NCI-H2081 treated with DMSO at 0.1 percent for 48 hours (cell line): ENCODE results near the gene ZC3H14.
A peak's percentile ranks its signal among the peaks of the same experiment; 100 is the strongest.

Experiments
- DNase-seq: peaks from one replicate; lab custom pipeline; 2025; lab: John Stamatoyannopoulos, UW

The ZC3H14 gene

DNA sequence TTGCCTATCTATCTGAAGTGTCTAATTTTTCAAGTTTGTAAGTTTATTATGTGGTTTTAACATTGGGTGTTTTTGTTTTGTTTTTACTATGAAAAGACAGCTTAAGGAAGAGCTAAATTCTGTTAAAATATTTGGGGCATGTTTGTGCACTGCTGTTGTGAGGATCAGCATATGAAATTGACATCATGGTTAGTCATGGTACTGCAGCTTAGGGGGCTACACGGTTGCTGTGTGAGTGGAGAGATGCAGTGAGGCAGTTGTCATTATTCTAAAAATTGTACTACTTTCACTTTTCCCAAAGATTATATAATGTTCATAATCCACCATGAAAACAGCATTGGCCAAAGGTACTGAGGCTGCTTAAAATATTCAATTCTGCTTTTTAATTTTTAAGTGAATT, 49.0 kb downstream of the ZC3H14 start:
- DNase-seq = no peak

DNA sequence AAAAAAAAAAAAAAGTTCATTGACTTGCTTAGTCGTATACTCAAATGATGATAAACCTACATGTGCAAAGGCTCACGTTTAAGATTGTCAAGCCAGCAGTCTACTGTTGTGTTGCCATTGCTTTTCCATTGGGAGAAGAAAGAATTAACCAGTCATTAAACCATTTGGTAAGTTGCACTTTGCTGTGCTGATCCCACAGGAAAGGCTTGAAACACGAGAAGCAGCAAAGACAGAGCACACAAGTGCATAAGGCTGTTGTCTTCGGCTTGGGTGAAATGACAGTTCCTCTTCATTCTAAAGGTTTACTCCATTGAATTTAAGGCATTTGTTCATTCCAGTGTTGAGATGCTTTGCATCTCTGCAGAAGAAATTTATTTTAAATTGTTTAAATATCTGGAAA, 50.1 kb downstream of the ZC3H14 start:
- no peak for DNase-seq

DNA sequence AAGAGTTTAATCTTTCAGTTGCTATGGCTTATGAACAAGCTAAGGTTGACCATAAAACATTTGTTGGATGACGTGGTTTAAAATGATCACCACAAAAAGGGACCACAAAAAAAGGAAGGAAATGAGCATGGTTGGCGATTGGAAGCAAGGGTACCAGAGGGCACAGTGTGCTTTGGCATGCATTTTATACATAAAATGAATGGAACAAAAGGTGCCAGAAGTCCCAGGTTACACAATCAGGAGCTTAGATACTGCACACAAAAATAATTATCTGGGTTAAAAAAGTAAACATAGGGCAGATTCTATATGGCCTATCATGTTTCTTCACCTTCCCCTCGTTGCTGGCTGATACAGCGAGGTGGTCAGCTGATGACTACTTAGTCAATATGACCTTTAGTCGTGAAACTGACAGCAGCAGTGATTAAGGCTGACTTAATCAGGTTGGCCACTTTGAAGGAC, 50.7 kb downstream of the ZC3H14 start:
- peak; percentile 8 for DNase-seq

GRCh38 chr14:88614218-88614907, 51.5 kb downstream of the ZC3H14 start:
- no peak for DNase-seq

- no peak for DNase-seq
These were observed 53.9 kb downstream of the ZC3H14 start for GRCh38 chr14:88616697-88617096.

DNA sequence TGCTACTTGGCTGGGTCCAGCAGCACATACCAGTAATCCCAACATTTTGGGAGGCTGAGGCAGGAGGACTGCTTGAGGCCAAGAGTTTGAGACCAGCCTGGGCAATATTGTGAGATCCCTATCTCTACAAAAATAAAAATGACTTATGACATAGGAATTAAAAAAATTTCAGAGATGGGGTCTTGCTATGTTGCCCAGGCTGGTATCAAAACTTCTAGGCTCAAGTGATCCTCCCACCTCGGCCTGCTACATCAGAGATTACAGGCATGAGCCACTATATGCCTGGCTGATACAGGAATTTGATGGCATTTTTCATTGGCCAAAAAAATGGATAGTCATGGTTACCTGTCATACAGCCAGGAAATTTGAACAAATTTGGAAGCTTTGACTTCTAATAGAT, 54.6 kb downstream of the ZC3H14 start:
- DNase-seq = no peak

- DNase-seq = no peak
These were observed 55.6 kb downstream of the ZC3H14 start for GRCh38 chr14:88618476-88618875.

DNA sequence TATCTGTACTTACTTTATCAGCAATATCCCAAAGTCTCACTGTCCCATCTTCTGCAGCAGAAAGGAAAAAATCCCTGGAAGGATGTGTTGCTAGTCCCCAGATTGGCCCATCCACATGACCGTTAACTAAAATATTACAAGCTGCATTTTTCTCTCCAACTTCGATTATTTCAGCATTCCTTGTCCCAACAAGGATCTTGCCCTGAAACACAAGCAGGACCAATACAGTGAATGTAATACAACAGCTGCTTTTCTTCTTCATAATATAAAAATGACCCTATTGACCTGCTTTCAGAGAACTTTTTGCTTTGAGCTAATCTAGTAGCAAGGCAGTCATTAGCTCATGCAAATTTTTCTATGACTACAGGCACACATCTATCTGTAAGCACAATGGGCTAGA, 58.3 kb downstream of the ZC3H14 start:
- DNase-seq = no peak

DNA sequence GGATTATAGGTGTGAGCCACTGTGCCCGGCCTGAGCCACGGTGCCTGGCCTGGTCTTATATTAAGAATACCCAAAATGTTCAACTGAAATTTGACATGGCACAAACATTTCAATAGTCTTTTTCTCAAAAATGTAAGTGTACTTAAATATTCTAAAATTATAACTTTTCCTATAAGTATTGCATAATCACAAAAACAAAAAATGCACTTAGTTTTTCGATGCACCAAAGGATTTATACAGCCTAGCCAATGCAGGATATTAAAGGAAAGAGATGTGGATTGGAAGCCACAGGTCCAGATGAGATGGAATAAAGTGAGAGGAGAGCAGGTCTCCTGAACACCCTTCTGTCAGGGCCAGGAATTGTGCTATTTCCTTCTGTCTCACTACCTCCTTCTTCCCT, 62.8 kb downstream of the ZC3H14 start:
- no peak for DNase-seq

- no peak for DNase-seq
These were observed 65.2 kb downstream of the ZC3H14 start for GRCh38 chr14:88628033-88628432.

- DNase-seq = no peak
These were observed 65.6 kb downstream of the ZC3H14 start for GRCh38 chr14:88628462-88628861.

DNA sequence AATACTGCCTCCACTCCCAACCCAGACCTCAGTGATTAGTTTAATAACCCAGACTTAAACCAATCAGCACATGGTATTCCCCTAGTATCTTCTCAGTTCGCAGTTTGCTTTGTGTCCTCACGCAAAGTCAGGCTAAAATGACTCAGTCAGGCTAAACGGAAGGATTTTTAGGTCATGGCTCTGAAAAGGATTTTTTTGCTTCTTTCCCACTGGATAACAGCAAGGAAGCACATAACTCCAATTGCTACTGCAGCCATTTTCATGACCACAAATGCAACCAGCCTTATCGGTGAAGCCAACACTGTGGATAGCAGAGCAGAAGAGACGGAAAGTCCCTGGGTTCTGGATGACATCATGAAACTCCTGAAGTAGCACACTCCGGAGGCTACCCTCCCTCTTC, 67.7 kb downstream of the ZC3H14 start:
- DNase-seq = no peak

GRCh38 chr14:88631091-88631490, 68.3 kb downstream of the ZC3H14 start:
- no peak for DNase-seq

- DNase-seq = no peak
These were observed 69.7 kb downstream of the ZC3H14 start for GRCh38 chr14:88632512-88632911.

- DNase-seq = no peak
These were observed 76.4 kb downstream of the ZC3H14 start for GRCh38 chr14:88639221-88639620.

- DNase-seq = no peak
These were observed 97.2 kb downstream of the ZC3H14 start for GRCh38 chr14:88660056-88660455.

GRCh38 chr14:88667555-88668273, 104.9 kb downstream of the ZC3H14 start:
- peak; percentile 5 for DNase-seq

DNA sequence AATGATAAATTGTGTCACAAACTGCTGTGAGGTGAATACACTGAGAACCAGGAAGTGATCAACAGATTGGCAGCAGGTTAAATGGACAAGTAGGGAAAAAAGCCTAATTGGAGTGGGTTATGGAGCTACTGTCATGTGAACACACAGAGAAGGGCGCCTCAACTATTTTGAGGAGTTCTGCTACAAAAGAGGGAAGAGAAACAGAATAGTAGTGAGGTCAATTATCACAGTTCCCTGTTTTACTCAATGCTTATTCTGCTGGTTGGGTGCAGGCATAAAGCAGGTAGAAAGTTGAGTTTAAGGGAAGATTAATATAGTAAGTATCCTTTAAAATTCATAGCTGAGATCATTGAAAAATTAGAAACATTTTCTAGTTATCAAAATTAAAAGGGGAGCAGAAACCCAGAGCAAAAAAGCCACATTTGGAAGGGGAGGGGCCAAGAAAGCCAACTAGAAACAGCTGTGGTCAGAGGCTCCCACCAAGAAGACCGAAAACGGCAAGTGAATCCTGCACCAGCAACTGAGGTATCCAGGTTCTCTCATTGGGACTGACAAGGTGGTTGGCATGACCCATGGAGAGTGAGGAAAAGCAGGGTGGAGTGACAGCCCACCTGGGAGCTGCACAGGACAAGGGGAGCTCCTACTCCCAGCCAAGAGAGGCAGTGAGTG, 105.7 kb downstream of the ZC3H14 start:
- DNase-seq = no peak

DNA sequence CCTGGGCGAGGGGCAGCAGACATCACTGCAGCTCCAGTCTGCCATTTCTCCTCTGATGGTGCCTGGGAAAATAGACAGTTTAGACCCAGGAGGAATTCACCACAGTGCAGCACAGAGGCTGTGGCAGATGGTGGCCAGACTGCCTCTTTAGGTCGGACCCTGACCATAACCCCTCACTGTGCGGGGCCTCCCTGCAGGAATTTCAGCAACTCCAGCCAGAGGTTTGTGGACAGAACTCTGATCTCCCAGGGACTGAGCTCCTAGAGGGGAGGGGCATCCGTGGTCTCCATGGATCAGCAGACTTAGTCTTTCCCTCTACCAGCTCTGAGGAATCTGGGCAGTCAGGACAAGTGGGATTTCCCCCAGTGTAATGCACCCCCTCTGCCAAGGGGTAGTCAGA, 106.5 kb downstream of the ZC3H14 start:
- DNase-seq = no peak
